NCI-H748 treated with DMSO at 0.1 percent for 48 hours (cell line): ENCODE results near the gene MPO.

Experiments used
- DNase-seq: peaks from one replicate; lab custom pipeline; 2025; lab: John Stamatoyannopoulos, UW

Gene MPO

DNA sequence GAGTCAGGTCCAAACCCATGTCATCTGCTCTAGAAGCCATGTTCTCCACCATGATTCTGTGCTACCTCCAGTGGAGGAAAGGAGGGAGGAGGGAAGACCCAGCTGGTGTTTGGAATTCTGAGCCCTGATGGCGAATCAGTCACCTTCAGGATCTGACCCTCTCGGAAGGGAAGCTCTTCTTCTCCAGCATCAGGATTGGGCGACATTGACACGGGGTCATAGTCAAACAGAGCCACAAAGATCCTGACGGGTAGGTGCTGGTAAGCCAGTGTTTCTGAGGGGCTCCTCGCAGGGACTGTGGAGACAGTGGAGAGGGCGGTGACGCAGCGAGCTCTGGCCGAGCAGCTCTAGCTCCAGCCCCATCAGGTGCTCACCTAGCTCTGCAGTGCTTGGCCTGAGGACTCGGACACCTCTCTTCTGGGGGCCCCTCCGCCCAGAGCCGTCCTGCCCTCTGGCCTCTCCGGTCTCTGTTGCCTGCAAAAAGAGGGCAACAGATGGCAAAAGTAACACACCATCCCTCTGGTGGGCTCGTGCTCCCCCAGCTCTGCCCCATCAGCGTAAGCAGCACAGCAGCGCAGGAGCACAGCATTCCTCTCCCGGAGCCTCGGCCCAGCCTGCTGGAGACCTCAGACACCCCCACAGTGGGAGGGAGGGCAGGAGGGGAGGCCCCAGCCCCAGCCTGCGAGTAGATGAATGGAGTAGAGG is 26.9 kb upstream of the MPO start:
- no peak for DNase-seq

DNA sequence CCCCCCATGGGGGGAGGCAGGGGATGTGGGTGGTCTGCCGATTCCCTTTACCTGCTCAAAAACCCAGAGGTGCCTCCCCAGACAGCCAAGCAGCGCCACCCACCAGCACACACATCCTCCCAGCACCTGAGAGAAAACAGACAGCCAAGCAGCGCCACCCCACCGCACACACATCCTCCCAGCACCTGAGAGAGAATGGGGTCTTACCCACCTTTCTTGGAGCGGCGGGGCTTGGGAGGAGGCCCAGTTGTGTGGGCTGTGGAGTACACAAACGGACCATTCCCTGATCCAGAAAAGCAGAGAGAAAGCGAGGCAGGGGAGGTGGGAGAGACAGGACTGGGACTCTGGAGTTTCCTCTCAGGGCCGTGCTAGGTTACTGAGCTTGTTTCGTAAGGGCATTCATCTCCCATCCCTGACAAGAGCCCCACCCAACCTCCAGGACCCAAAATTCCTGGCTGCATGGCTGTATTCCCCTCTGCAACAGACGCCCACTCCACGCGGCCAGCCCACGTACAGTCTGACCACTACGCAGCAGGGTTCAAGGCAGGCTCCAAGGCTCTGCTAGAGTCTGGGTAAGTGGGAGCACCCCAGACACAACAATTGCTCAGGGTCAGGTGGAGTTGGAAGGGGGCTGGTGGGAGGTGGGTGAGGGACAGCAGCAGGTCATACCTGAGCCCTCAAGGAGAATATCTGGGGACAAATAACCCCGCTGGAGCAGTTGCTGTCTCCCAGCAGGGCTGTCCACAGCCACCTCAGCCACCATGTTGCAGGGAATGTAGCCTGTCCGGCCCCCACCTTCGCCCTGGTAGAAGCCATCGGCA is 25.6 kb upstream of the MPO start:
- DNase-seq = no peak

DNA sequence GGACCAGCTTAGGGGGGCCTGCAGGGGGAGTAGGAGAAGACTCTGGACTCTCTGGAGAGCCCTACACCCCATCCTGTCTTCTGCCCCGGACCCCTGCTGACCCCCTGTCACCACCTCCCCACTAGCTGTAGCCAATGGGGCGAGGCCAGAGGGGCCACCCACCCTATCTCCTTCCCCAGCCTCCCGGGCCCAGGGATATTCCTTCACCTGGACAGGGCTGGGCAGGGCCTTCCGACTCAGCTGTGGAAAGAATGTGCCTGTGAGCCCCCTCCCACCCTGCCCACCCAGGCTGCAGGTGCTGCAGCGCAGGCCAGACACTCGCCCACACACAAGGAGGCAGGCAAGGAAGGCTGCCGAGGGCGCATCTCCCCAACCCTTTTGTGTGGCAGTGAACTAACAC is 24.9 kb upstream of the MPO start:
- DNase-seq = no peak

DNA sequence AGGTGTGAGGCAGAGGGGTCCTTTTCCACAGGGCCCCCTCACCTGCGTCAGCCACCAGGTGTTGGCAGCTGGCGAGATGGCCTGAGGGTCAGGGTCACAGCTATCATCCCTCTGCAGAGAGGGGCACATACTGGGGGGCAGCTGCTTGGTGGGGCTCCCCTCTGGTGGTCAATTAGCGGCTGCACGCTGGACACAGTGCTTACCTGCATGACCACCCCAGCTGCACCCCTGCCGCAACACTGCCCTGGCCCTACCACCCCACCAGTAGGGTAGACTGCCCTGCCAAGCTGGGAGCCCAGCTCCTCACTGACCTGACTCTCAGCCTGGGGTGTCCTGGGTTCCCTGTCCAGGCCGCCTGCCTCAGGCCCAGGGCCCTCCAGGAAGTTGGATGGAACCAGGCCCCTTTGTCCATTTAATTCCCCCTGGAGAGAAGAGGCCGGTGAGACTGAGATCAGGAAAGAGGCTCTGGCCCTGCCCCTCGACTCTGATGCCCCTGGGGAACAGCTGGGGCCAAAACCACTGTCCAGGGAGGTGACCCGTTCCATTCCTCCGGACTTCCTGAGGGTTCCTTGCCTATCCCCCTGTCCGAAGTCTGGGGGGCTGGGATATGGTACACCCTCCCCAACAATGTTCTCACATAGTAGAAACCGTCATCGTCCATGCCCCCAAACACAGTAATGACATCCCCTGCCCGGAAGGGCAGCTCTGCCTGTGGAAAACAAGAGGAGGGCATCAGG is 24.2 kb upstream of the MPO start:
- DNase-seq = no peak

DNA sequence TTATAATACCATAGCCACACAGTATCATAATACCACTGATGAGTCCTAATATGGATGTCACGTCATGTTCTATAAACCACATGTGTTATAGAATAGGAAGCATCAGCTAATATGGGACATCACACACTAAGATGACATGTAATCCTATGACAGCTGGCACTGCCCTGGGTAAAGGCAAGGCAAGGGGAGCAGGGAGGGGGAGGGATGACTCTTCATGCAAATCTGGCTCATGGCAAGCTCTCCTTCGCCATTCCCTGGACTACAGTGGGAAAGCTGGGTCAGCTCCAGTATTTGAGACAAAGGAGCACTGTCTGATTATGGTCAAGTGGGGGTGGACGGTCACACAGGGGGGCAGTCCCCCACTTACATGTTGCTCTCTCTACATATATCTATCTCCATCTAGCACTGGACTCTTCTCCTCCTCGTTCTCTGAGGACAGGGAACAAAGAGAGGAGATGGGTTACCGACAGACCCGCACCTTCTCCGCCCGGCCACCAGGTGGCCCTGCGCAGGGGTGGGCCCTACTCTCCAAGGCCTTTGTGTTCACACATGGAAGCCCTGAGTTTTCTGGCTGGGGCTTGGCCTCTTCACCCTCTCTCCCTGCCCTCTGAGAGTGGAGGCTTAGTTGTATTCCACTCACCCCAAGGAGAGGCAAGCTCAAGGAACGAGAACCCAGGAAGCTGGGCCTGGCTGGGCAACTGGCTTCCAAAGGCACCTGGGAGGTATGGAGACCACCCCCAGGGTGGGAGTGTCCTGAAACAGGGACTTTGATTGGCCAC is 23.4 kb upstream of the MPO start:
- peak; percentile 23 for DNase-seq

DNA sequence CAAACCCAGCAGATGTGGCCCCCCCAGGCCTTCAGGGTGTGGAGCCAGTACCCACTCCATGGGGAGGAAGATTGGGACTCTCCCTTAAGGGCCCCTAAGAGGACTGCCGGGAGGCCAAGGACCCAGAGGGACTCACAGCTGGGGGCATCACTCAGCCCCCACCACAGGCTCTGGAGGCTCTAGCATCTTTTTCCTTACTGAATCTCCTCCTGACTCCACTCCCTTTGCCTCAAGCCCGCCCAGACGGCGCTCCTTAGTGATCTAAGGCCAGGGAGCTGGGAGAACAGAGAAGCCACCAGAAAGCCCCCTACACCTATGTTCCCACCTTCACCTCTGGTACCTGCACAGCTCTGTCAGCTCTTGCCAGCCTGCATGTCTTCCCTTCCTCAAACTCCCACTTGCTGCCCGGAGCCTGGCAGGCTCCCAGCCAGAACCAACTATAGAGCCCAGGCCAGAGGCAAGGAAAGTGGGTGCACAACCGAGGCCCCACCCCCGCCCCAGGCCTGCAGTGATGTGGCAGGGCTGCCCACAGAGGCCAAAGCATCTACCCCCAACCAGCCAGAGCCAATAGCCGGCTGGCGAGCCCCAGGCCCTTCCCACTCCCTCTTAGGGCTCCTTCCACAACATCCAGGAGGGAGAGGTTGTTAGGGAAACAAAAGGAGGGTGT is 22.3 kb upstream of the MPO start:
- no peak for DNase-seq

DNA sequence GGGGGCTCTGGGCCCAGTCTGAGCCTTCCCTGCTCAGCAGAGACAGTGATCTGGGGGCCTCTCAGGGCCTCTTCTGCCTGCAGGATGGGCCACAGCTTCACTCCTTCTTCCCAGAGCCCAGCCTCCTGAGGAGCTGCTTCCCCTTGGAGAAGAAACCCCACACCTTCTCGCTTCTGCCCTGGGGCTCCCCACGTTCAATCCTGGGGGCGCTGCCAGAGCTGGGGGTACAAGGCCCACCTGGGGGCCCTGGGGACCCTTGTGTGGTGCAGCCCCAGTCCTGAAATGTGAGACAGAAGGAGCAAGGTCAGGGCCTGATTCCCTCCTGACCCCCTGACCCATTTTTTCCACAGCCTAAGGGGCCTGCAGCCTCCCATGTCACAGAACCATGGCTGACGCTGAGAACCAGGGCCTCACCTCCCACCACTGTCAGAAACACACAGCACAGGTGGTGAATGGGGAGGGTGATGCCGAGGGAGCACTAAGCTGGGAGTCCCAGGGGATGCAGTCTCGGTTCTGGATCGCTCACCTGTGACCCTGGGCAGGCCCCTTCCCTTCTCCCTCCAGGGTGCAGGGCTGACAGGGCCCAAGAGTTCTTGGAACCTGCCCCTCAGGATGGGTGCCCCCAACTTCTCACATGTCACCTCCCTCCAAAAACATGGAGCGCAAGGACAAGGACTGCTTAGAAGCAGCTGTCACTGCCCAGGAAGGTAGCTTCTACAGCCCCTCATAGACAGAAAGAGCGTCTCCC is 21.6 kb upstream of the MPO start:
- DNase-seq = no peak

DNA sequence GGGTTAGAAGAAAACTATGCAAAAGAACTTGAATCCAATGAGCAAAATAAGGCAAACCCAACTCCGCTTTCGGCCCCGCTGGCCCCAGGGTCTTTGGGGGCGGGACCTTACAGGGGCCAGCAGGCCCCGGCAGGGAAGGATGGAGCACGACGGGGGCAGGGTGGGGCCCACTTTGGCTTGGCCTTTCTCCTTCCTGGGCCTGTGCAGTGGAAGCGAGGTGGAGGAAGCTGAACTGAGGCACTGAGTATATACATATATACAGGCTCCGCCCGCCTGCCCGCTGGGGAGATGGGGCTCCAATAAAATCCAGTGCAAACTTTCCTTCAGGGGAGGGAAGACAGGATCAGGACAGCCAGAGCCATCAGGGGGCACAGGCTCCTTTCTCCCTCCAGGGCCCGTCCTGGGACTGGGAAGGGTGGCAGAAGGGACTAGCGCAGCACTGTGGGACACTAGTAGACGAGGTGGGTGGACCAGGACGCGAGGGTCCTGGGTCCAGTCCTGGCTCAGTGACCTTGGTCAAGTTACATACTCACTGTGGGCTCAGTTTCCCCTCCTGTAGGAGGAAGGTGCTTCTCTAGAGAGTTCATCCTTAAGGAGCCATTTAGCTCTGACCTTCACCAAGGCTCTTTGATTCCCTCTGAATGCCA is 20.9 kb upstream of the MPO start:
- DNase-seq = no peak

DNA sequence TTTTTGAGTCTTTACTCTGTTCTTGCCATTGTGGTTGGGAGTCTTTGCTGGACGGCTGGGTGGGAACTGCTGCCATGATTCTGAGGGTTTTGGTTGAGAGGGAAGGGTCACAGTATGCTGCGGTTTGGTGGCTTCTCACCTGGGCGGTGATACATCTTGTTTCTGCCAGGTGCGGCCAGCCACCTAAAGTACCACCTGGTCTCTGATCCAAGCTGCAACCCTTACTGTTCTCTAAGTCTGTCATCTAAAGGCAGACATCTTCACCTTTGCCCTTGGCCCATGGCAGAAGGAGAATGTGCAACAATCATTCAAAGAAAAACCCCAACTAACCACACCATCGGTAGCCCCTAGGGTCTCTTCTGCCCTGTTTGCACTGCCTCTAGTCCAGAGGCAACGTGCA is 19.6 kb upstream of the MPO start:
- no peak for DNase-seq

DNA sequence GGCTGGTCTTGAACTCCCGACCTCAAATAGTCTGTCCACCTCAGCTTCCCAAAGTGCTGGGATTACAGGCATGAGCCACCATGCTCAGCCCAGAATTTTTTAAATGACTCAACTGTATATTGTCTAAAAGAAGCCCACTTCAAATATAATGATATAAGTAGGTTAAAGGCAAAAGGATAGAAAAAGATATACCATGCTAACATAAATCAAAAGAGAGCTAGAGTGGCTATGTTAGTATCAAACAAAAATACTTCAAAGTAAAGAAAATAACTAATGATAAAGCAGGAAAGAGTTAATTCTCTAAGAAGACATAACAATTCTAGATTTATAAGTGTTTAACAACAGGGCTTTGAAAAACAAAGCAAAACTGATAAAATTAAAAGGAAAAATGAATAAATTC is 13.3 kb upstream of the MPO start:
- DNase-seq = no peak

DNA sequence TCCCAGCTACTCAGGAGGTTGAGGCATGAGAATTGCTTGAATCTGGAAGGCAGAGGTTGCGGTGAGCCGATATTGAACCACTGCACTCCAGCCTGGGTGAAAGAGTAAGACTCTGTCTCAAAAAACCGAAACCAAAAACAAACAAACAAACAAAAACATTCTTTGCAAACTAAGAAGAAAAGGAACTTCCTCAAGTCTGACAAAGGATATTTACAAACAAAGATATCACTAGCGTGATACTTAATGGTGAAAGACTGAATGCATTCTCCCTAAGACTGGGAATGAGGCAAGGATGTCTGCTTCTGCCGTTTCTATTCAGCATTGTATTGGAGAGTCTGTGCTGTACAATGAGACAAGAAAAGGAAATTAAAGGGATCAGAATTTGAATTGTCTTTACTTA is 10.5 kb upstream of the MPO start:
- DNase-seq = no peak

DNA sequence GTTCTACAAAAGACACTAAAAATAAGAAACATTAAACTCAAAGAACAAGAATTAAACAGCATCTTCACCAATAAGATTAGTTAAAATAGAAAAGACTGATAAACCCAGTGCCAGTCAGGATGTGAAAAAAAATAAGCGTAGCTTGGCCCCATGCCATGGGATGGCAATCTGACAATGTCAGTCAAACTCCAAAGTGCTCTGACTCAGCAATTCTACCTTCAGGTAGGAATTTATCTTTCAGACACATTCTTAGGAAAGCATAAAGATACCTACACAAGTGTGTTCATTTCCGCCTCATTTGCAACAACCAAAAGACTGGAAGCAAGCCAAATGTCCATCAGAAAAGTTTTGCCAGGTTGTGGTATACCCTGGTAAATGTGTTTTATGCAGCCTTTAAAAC is 9.1 kb upstream of the MPO start:
- no peak for DNase-seq

DNA sequence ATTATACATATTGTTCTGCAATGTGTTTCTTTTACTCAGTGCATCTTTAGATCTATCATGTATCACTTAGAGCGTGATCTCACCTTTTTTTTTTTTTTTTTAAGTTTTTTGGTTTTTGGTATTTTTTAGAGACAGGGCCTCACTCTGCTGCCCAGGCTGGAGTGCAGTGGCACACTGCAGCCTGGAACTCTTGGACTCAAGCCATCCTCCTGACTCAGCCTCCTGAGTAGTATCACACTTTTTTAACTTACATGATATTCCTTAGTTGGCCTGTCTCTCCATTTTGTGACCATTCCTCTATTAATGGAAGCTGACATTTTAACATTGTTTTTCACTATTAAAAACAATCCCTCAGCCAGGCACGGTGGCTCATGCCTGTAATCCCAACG is 4.7 kb upstream of the MPO start:
- DNase-seq = no peak

DNA sequence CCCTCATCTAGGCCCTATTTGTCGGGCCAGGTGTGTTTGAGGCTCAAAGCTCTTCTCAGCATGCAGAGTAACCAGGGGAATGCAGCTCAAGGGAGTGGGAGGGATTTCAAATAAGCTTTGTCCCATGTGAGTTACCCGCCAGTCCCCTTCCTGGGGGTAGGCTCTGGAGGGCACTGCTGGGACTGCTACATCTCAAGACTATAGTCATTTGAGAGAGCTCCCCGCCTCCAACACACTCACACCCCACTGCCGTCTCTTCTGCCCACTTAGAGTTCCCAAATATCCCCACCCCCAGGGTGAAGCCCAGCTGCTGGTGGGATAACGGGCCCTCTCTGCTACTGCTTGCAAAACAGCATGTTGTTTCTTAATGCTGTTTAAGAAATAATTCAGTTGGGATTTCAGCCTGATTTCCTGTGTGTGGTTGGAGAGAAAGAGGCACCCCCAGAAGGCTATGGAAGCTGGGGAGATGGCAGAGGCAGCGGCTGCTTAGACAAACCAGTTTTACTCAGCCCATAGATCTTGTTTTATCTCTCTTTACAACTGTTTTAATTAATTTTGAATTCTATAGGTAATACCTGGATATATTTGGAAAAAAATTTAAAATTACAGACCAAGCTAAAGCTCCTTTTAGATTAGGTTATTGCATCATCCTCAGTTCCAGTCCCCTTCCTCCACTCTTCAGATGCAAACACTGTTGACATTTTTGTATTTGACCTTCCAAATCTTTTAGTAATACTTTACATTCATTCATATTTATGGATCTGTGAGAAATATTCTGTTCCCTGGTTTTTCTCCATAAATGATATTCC is 4.1 kb upstream of the MPO start:
- DNase-seq = no peak

DNA sequence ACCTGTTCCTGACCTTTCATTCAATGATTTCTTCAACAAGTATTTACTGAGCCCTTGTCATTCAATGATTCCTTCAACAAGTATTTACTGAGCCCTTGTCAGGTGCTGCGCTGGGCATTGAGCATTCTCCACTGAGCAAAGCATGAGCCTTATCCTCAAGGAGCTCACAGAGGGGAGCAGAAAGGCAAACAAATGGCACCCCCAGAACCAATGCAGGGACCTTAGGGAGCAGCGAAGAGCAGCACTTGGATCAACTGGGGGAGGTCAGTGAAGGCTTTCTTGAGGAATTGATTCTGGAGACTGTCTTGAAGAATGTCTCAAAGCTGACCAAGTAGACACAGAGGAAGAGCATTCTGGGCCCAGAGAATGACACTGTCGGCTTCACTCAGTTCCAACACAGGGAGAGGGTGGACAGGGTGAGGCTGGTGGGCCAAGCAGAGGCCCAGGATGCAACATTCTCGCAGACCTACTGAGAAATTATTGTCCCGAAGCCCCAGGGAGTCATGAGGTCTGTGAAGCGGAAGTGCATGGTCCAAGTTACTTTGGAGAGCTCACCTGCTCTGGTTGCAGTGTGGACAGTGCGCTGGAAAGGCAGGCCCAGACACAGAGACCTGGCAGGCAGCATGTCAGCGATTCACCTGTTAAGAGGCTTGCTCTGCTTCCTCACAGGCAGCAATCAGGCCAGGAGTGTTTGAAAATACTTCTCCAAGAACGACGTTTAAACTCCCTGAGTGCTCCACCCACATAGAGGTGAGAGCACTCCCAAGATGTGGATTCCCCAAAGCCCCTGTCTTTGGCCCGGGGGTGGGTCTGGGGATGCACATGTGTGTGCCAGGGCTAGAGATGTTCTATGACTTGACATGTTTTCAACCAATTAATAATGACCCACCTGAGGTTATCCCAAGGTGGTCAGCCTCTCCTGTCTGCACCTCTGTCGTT is 3.2 kb upstream of the MPO start:
- DNase-seq = no peak

DNA sequence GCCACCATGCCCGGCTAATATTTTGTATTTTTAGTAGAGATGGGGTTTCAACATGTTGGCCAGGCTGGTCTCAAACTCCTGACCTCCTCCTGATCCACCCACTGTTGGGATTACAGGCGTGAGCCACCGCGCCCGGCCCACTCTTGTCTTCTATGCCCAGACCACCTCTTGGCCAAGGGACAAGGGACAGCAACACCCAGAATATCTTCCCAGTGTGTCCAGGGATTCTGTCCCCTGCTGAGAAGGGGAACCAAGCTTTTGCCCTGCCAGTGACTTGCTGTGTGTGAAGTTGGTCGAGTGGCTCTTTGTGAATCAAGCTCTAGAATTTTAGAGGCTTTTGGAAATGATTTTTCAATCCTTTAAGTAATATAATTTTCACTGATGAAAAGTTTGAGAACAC is 1.7 kb upstream of the MPO start:
- no peak for DNase-seq

DNA sequence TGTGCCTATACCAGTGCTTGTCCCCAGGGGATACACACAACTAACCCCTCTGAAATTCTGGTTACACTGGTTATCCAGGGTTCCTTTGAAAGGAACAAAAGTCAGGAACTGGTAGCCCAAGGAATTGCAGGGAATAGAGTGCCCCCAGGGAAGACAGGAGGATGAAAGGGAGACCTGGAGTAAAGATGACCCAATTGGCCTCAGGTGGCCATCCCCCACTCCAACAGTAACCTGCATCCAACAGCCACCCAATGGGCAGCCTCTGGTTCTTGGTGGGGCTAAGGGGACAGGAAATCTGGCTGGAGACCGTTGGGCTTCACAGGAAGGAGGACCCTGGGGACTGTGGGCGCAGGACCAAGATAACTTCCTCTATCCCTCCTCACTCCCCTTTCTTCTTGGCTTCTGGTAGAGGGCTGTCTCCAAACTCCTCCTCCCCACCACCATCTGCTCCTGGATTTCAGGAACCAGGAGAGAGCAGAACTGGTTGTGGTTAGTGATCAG is 826 bp upstream of the MPO start:
- no peak for DNase-seq

DNA sequence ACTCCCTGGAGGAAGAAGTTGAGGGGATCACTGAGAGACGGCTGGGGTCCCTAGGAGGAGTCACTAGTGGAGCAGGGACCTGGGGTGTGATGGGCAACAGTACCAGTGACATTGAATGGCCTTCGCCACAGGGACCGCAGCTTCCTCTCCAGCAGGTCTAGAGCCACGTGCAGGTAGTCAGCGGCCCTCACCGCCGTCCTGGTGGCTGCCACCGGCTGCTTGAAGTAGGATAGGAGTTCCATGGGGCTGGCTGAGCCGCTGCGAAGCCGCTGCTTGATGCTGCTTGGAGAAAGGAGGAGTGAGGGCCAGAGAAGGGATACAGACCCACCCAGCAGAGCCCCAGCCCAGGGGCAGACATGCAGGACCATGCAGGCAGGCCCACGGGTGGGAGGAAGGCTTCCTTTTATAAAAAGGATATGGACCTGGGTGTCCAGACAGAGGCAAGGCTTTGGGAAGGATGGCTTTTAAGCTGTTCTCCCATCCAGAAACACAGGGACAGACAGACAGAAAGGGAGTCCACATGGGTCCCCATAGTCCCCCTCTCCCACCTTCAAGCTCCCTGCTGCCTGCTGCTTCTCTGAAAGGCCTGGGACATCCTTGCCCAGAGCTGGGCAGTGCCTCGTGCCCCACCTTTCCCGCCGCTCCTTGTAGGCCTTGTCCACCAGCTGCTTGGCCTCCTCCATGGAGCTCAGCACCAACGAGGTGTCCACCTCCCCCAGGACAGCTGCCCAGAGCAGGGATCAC is 827 bp downstream of the MPO start:
- no peak for DNase-seq
